Epidermal melanocyte (primary cell): Measurements from ENCODE around the gene GOLGB1.
A peak's percentile ranks its signal among the peaks of the same experiment; 100 is the strongest.

Source experiments
- DNase-seq: peaks from one replicate; pipeline ENCODE4 v3.0.0; 2011; ENCODE audit warnings: low spot score; ENCODE audit not compliant: insufficient read length

The GOLGB1 gene

DNA sequence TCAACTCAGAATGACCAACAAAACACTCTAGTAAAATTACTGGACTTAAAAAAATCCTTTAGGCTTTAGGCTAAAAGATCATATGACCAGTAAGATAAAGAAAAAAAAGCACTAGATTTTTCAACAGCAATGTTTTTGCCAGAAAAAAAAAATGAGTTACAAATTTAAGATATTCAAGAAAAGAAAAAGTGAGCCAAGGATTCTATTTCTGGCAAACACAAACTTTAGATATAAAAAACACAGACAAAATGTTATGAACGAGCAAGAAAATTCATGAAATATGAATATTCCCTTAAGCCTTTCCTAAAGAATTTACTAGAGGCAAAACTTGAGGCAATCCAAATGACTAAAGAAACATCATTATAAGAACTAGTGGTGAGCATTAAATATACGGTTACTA lies 8.6 kb downstream of the GOLGB1 start:
- DNase-seq = no peak

- no peak for DNase-seq
Observed at GRCh38 chr3:121739902-121740301, 9.6 kb downstream of the GOLGB1 start.

- no peak for DNase-seq
Observed at GRCh38 chr3:121737644-121738043, 11.9 kb downstream of the GOLGB1 start.

- DNase-seq = no peak
Observed at GRCh38 chr3:121736112-121736511, 13.4 kb downstream of the GOLGB1 start.

GRCh38 chr3:121735047-121735696 lies 14.4 kb downstream of the GOLGB1 start:
- DNase-seq = no peak

- no peak for DNase-seq
Observed at GRCh38 chr3:121730940-121731687, 18.4 kb downstream of the GOLGB1 start.

DNA sequence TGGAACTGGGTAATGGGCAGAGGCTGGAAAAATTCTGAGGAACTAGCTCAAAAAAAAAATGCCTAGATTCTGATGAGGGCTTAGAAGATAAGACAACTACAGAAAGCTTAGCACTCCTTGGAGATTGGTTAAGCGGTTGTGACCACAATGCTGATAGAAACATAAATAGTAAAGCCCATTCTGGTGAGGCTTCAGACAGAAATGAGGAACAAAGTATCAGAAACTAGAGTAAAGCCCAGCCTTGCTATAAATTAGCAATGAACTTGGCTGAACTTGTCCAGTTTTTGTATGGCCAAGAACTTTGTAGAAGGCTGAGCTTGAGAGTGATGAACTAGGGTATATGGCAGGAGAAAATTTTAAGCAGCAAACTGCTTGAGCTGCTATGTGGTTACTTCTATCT lies 25.4 kb downstream of the GOLGB1 start:
- no peak for DNase-seq

GRCh38 chr3:121723485-121723884 lies 26.1 kb downstream of the GOLGB1 start:
- DNase-seq = no peak

DNA sequence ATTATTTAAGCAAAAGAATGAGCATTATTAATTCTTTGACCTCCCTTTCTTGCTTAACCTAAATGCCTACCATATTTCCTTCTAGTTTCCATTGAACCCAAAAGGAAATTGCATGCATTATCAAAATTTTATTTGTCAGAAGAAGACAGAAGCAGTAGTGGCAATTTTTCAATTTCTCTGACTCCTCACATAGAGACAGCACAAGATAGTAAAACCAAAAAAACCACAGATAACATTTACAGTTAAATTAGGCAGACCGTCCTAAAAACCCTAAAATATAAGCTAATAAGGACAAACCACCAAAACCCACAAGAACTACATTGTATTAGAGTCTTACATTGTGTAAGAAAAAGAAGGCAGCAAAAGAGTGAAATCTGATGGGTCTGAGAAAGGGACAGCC lies 27.1 kb downstream of the GOLGB1 start:
- no peak for DNase-seq

DNA sequence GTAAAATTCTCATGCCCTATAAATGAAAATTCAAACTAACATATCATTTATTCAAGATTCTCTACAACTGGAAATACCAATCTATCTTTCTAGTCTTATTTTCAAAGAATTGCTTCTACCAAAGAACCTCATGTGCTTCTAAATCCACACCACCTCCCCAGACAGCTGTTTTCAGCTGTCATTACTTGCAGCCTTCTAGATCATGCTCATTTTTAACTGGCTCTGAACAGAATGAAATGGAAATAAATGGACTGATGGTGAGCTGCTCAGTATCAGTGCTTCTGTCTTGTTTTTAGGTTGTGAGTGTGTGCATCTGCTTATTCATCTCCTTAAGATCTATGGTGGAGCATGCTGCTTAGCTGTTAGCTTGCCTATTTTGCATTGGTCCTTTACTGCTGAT lies 29.4 kb downstream of the GOLGB1 start:
- no peak for DNase-seq

- DNase-seq = no peak
Observed at GRCh38 chr3:121719423-121719822, 30.1 kb downstream of the GOLGB1 start.

GRCh38 chr3:121718205-121718846 lies 31.2 kb downstream of the GOLGB1 start:
- DNase-seq = no peak

- DNase-seq = no peak
Observed at GRCh38 chr3:121710347-121710746, 39.2 kb downstream of the GOLGB1 start.

DNA sequence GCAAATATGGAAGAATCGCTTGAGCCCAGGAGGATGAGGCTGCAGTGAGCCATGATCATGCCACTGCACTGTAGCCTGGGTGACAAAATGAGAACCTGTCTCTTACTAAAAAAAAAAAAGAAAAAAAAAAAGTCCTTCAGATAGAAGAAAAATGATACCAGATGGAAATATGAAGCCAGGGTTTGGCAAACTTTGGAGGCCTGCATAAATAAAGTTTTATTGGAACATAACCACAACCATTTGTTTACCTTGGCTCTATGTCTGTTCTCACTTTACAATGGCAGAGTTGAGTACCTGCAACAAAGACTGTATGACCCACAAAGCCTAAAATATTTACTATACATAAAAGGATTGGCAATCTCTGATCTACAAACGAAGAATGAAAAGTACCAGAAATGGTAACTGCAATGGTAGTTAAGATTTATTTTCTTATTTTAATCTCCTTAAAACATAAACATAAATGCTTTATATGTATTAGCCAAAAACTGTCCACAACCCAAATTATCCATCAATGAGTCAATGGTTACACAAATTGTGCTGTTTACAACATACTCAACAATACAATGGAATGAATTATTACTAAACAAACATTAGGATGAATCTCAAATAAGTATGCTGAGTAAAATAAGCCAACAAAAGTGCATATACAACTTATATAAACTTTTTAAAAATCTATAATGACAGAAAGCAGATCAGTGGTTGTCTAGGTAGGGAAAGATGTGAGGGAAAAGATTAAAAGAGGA lies 41.8 kb downstream of the GOLGB1 start:
- no peak for DNase-seq

DNA sequence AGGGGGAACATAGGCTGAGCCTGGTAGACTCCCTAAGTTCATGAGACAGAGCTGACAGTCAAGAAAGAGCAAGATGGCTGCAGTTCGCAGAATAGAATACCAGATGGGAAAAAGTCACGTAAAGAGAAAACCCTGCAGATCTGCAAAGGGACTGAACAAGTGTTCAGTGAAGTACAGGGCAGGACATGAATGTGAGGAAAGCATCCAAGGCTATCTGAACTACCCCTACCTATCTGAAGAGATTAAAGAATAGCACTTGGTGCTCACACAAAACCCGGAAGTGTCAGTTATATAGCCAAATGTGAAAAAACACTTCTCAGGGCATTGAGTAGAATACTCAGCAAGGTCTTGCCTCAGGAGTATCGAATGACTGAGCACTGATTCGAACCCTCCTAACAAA lies 44.0 kb downstream of the GOLGB1 start:
- no peak for DNase-seq

GRCh38 chr3:121703973-121704372 lies 45.6 kb downstream of the GOLGB1 start:
- DNase-seq = no peak

DNA sequence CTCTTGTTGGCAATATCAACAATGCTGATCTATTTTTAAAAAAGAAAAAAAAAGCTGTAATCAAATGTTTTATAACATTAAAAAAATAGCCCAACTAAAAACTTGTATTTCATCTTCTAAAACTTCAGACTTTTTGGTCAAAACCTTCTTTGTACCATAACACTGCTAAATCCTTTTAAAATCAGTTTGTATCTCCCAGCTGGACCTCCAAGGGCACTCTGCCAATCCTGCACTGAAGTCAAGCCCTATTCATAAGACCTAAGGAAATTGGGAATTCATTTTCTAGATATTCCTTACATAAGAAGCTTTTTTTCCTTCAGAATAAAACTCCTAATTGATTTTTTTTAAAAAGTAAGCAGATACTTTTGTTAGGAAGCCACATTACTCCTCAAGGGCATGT lies 50.6 kb downstream of the GOLGB1 start:
- DNase-seq = peak; percentile 21

DNA sequence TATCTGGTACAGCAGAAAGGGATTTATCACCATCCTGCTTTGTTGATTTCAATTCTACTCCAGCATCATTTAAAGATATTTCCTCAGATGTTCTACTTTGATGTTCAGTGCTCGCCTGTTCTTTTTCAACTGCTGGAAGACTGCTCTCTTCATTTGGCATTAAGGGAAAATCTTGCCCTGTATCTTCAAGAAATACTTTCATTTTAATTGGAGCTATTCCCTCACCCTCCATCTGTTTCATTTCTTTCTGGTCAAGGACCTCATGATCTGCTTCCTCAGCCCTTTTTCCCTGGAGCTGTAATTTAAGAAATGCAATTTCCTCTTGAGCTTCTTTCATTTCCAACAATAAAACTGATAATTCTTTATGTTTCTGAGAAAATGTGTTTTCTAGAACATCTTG lies 51.1 kb downstream of the GOLGB1 start:
- no peak for DNase-seq

- no peak for DNase-seq
Observed at GRCh38 chr3:121696186-121696585, 53.4 kb downstream of the GOLGB1 start.

GRCh38 chr3:121692010-121692699 lies 57.4 kb downstream of the GOLGB1 start:
- DNase-seq = no peak

- DNase-seq = no peak
Observed at GRCh38 chr3:121690777-121691405, 58.6 kb downstream of the GOLGB1 start.
